ENCODE measurements around the gene HECTD1. TPM values are rescaled to one million over a fixed set of nuclear protein-coding genes. Genes with fewer than 3 reads are reported as not detected.
"Not testable (repeated sequence)": the region's sequence is repeated elsewhere in the genome, so short reads cannot be mapped to it uniquely, and the experiment has no call there.

The HECTD1 gene
- total and polyA plus RNA-seq, 4 donors, result 23.5 to 164 (median 92.5) TPM

DNA sequence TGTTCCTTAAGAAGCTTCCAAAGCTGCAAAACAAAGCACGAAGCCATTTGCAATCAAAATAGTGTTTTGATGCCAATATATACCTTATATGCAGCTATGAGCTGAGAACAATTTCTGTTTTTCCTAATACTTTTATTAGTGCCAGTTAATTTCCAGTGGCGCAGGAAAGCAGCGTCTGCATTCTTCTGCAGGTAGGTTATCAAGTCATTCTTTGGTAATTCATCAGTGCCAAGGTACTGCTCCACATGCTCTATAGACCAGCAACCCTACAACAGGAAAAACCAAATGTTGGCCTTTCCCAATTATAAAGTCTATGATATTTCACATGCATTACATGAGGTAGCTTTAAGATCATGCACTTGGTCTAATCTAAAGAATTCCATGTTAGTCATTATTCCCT lies 93.8 kb downstream of the HECTD1 start:
- 87% methylated on average over 3 of the region's 3 CpGs for WGBS, 2 donors
- H3K36me3 ChIP-seq (ENCODE audit: control insufficient read depth in 1 of 2, insufficient read depth in 2 of 2, low read length in 1 of 2), result peaks cover 6 to 7% of the 10 kb centered on the region in 2 donors
- no peak overlapping the region for H3K27ac ChIP-seq (ENCODE audit: low read depth in 1 of 2, low read length in 2 of 2)

DNA sequence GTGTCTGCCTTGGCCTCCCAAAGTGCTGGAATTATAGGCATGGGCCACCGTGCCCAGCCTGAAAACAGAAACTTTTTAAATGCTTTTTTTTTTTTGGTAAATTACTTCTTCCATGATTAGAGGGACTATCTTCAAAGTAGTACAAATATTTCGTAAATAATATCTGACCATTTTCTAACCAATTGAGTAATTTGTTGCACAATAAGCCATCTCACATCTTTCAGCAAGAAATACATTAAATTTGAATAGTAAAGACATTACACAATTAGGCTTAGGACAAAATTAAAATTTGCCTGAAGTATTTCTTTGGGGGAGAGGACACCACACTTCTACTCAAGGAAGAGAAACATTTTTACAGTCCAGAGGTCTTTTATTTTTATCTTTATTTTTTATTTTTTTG lies 96.7 kb downstream of the HECTD1 start:
- H3K9me3 ChIP-seq (ENCODE audit: control insufficient read depth, low read length), result no peaks in the 10 kb centered on the region
- peaks cover 7 to 10% of the 10 kb centered on the region in 2 donors for H3K36me3 ChIP-seq (ENCODE audit: control insufficient read depth in 1 of 2, insufficient read depth in 2 of 2, low read length in 1 of 2)
- 88 to 93% methylated on average over 2 of the region's 2 CpGs for WGBS, 2 donors
- DNase-seq (no peak), ATAC-seq (ENCODE audit: low FRiP score) (no peak)
- intact Hi-C loops (cut with DNase I), result loop anchor here in 1 of 2 donors (10.0 kb wide), 1 partner anchor 244 kb away; no protein-coding TSS in a partner anchor
- no peaks in the 10 kb centered on the region for H3K4me1 ChIP-seq (ENCODE audit: control insufficient read depth in 1 of 2, insufficient read depth in 2 of 2, low read length in 2 of 2)
- H3K27ac ChIP-seq (ENCODE audit: low read depth in 1 of 2, low read length in 2 of 2), result no peak overlapping the region
- H3K4me3 ChIP-seq (ENCODE audit: low read length in 2 of 2), result no peak overlapping the region
- no peaks in the 10 kb centered on the region for H3K27me3 ChIP-seq (ENCODE audit: control insufficient read depth in 1 of 2, insufficient read depth in 2 of 2, low read length in 1 of 2)

More for the DNA sequence above, 93.8 kb downstream of the HECTD1 start:
- ATAC-seq (ENCODE audit: low FRiP score), result no peak
- intact Hi-C loops (cut with DNase I), result loop anchor here in 1 of 2 donors (10.0 kb wide), 1 partner anchor 241 kb away; no protein-coding TSS in a partner anchor
- no peaks in the 10 kb centered on the region for H3K9me3 ChIP-seq (ENCODE audit: control insufficient read depth, low read length)
- no peaks in the 10 kb centered on the region for H3K4me1 ChIP-seq (ENCODE audit: control insufficient read depth in 1 of 2, insufficient read depth in 2 of 2, low read length in 2 of 2)
- H3K27me3 ChIP-seq (ENCODE audit: control insufficient read depth in 1 of 2, insufficient read depth in 2 of 2, low read length in 1 of 2), result no peaks in the 10 kb centered on the region
- DNase-seq, result no peak
- H3K4me3 ChIP-seq (ENCODE audit: low read length in 2 of 2), result no peak overlapping the region

DNA sequence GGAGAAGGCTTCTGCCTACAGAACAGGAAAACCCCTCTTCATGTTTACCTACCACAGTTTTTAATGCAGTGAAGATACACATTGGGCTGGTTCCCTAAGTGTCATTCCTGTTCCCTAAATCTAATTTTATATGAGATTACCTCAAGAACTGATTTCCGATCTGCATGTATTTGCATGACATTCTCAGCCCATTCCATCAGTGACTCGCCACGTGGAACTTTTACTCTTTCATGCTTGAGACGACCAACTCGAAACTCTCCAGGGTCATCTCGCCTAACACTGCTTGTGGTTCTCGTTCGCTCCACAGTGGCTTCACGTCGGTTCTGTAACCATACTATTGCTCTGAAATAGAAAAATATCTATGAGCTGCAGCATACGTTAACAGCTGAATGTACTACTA lies 98.3 kb downstream of the HECTD1 start:
- Histone ChIP-seq H3K27me3 (ENCODE audit: control insufficient read depth in 1 of 2, insufficient read depth in 2 of 2, low read length in 1 of 2) (no peaks in the 10 kb centered on the region), H3K9me3 (ENCODE audit: control insufficient read depth, low read length) (no peaks in the 10 kb centered on the region), H3K36me3 (ENCODE audit: control insufficient read depth in 1 of 2, insufficient read depth in 2 of 2, low read length in 1 of 2) (peaks cover 5 to 10% of the 10 kb centered on the region in 2 donors), H3K27ac (ENCODE audit: low read depth in 1 of 2, low read length in 2 of 2) (no peak overlapping the region), H3K4me1 (ENCODE audit: control insufficient read depth in 1 of 2, insufficient read depth in 2 of 2, low read length in 2 of 2) (no peaks in the 10 kb centered on the region), H3K4me3 (ENCODE audit: low read length in 2 of 2) (no peak overlapping the region)
- intact Hi-C loops (cut with DNase I), result no loop called here
- ATAC-seq (ENCODE audit: low FRiP score) (no peak), DNase-seq (no peak)
- WGBS, 2 donors, result 87 to 88% methylated on average over 11 of the region's 11 CpGs

DNA sequence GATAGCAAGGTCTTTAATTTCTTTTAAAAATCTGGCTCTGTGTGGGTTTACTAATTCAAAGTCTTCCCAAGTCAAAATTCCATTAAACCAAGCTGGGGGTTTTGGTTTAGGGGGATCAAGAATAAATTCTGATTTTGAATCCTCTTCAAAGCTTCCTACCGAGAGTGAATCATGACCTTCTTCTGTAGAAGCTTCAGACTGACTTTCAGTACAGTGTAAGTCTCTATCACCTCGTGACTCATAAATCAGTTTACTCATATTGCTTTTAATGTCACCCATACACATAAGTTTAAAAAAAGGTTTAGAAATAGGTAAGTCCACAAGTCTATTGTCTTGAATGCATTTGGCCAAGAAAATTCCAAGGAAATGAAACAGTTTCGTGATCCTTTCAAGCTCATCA lies 100.8 kb downstream of the HECTD1 start:
- WGBS, 2 donors, result 83 to 85% methylated on average over 3 of the region's 3 CpGs
- no peaks in the 10 kb centered on the region for H3K4me1 ChIP-seq (ENCODE audit: control insufficient read depth in 1 of 2, insufficient read depth in 2 of 2, low read length in 2 of 2)
- H3K4me3 ChIP-seq (ENCODE audit: low read length in 2 of 2), result no peak overlapping the region
- no peaks in the 10 kb centered on the region for H3K9me3 ChIP-seq (ENCODE audit: control insufficient read depth, low read length)
- intact Hi-C loops (cut with DNase I), result no loop called here
- no peak for ATAC-seq (ENCODE audit: low FRiP score)
- H3K36me3 ChIP-seq (ENCODE audit: control insufficient read depth in 1 of 2, insufficient read depth in 2 of 2, low read length in 1 of 2), result peaks cover 3 to 6% of the 10 kb centered on the region in 2 donors
- no peak for DNase-seq
- H3K27ac ChIP-seq (ENCODE audit: low read depth in 1 of 2, low read length in 2 of 2), result no peak overlapping the region
- H3K27me3 ChIP-seq (ENCODE audit: control insufficient read depth in 1 of 2, insufficient read depth in 2 of 2, low read length in 1 of 2), result no peaks in the 10 kb centered on the region

DNA sequence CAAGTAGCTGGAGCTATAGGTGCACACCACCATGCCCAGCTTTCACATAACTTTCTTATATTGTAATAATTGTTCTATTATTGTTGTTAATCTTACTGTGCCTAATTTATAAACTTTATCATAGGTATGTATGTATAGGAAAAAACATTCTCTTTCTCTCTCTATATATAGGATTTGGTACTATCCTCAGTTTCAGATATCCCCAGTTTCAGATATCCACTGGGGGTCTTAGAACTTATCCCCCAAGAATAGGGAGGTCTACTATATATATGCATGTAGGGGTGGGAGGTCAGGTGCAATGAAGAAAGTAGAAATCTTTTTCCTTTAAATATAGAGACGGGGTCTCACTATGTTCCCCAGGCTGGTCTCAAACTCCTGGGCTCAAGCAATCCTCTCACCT lies 110.5 kb downstream of the HECTD1 start:
- no peaks in the 10 kb centered on the region for H3K27me3 ChIP-seq (ENCODE audit: control insufficient read depth in 1 of 2, insufficient read depth in 2 of 2, low read length in 1 of 2)
- no peaks in the 10 kb centered on the region for H3K4me1 ChIP-seq (ENCODE audit: control insufficient read depth in 1 of 2, insufficient read depth in 2 of 2, low read length in 2 of 2)
- H3K9me3 ChIP-seq (ENCODE audit: control insufficient read depth, low read length), result no peaks in the 10 kb centered on the region
- ATAC-seq (ENCODE audit: low FRiP score), result no peak
- peaks cover 8 to 12% of the 10 kb centered on the region in 2 donors for H3K36me3 ChIP-seq (ENCODE audit: control insufficient read depth in 1 of 2, insufficient read depth in 2 of 2, low read length in 1 of 2)
- no peak for DNase-seq
- H3K4me3 ChIP-seq (ENCODE audit: low read length in 2 of 2), result no peak overlapping the region
- intact Hi-C loops (cut with DNase I), result no loop called here
- no peak overlapping the region for H3K27ac ChIP-seq (ENCODE audit: low read depth in 1 of 2, low read length in 2 of 2)
- WGBS, 2 donors, result 81 to 98% methylated on average over 1 of the region's 1 CpG

DNA sequence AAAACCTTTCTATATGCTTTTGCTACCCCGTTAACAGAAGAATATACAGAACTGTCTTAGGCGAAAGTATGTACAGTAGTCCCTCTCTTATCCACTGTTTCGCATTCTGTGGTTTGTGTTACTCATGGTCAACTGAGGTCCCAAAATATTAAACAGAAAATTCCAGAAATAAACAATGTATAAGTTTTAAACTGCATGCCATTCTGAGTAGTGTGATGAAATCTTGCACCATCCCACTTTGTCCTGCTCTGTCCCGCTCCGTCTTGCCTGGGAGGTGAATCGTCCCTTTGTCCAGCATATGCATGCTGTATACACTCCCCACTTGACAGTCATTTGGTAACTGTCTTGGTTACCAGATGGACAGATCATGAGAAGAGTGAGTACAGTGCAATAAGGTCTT lies 111.3 kb downstream of the HECTD1 start:
- no peaks in the 10 kb centered on the region for H3K9me3 ChIP-seq (ENCODE audit: control insufficient read depth, low read length)
- no peak overlapping the region for H3K4me3 ChIP-seq (ENCODE audit: low read length in 2 of 2)
- intact Hi-C loops (cut with DNase I), result no loop called here
- H3K4me1 ChIP-seq (ENCODE audit: control insufficient read depth in 1 of 2, insufficient read depth in 2 of 2, low read length in 2 of 2), result peaks cover 0 to under 1% of the 10 kb centered on the region in 2 donors
- WGBS, 2 donors, result 95% methylated on average over 6 of the region's 6 CpGs
- ATAC-seq (ENCODE audit: low FRiP score), result no peak
- no peak overlapping the region for H3K27ac ChIP-seq (ENCODE audit: low read depth in 1 of 2, low read length in 2 of 2)
- H3K27me3 ChIP-seq (ENCODE audit: control insufficient read depth in 1 of 2, insufficient read depth in 2 of 2, low read length in 1 of 2), result no peaks in the 10 kb centered on the region
- DNase-seq, result no peak
- H3K36me3 ChIP-seq (ENCODE audit: control insufficient read depth in 1 of 2, insufficient read depth in 2 of 2, low read length in 1 of 2), result peaks cover 8 to 12% of the 10 kb centered on the region in 2 donors

DNA sequence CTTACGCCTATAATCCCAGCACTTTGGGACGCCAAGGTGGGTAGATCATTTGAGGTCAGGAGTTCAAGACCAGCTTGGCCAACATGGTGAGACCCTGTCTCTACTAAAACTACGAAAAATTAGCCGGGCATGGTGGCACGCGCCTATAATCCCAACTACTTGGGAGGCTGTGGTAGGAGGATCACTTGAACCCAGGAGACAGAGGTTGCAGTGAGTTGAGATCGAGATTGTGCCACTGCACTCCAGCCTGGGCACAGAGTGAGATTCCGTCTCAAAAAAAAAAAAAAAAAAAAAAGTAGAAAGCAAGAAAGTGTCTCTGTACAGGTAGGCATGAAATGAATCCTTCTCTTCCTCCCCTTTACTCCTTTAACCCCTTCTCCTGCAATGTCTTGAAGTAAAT lies 111.8 kb downstream of the HECTD1 start:
- ATAC-seq (ENCODE audit: low FRiP score); intact Hi-C loops (cut with DNase I); H3K4me3 ChIP-seq (ENCODE audit: low read length in 2 of 2); H3K4me1 ChIP-seq (ENCODE audit: control insufficient read depth in 1 of 2, insufficient read depth in 2 of 2, low read length in 2 of 2); H3K27me3 ChIP-seq (ENCODE audit: control insufficient read depth in 1 of 2, insufficient read depth in 2 of 2, low read length in 1 of 2); H3K27ac ChIP-seq (ENCODE audit: low read depth in 1 of 2, low read length in 2 of 2); H3K9me3 ChIP-seq (ENCODE audit: control insufficient read depth, low read length); DNase-seq: not testable (repeated sequence)
- WGBS, 2 donors, result 97% methylated on average over 7 to 8 of the region's 8 CpGs
- H3K36me3 ChIP-seq (ENCODE audit: control insufficient read depth in 1 of 2, insufficient read depth in 2 of 2, low read length in 1 of 2), result peaks cover 5 to 12% of the 10 kb centered on the region in 2 donors

DNA sequence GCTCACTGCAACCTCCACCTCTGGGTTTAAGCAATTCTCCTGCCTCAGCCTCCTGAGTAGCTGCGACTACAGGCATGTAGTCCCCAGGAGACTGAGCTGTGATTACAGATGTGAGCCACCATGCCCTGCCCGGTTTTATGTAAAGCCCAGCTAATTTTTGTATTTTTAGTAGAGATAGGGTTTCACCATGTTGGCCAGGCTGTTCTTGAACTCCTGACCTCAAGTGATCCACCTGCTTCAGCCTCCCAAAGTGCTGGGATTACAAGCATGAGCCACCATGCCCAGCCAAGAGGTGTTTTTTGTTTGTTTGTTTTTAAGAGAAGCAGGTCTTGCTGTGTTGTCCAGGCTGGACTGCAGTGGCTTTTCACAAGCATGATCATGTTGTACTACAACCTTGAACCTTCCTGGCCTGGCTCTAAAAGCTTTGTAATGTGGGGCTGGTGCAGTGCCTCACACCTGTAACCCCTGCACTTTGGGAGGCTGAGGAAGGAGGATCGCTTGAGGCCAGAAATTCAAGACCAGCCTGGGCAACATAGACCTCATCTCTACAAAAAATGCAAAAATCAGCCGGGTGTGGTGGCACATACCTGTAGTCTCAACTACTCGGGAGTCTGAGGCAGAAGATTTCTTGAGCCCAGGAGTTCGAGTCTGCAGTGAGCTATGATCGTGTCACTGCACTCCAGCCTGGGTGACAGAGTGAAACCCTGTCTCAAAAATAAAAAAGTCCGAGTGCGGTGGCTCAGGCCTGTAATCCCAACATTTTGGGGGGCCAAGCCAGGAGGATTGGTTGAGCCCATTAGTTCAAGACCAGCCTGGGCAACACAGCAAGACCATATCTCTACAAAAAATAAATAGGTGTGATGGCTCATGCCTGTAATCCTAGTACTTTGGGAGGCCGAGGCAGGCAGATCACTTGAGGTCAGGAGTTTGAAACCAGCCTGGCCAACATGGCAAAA lies 113.4 kb downstream of the HECTD1 start:
- H3K27me3 ChIP-seq (ENCODE audit: control insufficient read depth in 1 of 2, insufficient read depth in 2 of 2, low read length in 1 of 2); H3K27ac ChIP-seq (ENCODE audit: low read depth in 1 of 2, low read length in 2 of 2); ATAC-seq (ENCODE audit: low FRiP score); H3K9me3 ChIP-seq (ENCODE audit: control insufficient read depth, low read length); intact Hi-C loops (cut with DNase I); H3K36me3 ChIP-seq (ENCODE audit: control insufficient read depth in 1 of 2, insufficient read depth in 2 of 2, low read length in 1 of 2); H3K4me1 ChIP-seq (ENCODE audit: control insufficient read depth in 1 of 2, insufficient read depth in 2 of 2, low read length in 2 of 2); DNase-seq; H3K4me3 ChIP-seq (ENCODE audit: low read length in 2 of 2): not testable (repeated sequence)
- 81 to 88% methylated on average over 10 of the region's 10 CpGs for WGBS, 2 donors

All from aorta (tissue), 5 donors.